GM10248 (cell line): ENCODE data around the gene HTR3E.

Experiments used
- CTCF ChIA-PET: fragments of 300-600 bp; sonication (Branson Sonifier 250); formaldehyde crosslinking; extraction: SDS; loops from one replicate; lab custom pipeline; 2021; ENCODE audit warnings: antibody characterized with exemption; lab: Yijun Ruan, JAX
- POLR2A ChIA-PET: fragments of 350-650 bp; sonication (Branson Sonifier 250); formaldehyde crosslinking; extraction: SDS; loops from one replicate; lab custom pipeline; 2020; ENCODE audit warnings: antibody characterized with exemption; lab: Yijun Ruan, JAX
- DNase-seq: peaks from one replicate; pipeline ENCODE4 v3.0.0; 2012; ENCODE audit errors: extremely low spot score
- TF ChIP-seq, protein P1 (sequence below): IDR thresholded peaks from 2 replicates; pipeline ENCODE4 v1.5.1; 2012; ENCODE audit warnings: mild to moderate bottlenecking, low read depth; ENCODE audit errors: extremely low read depth, missing control alignments, control extremely low read depth

The HTR3E gene

GRCh38 chr3:184096811-184097383 lies at the start of gene HTR3E:
Gene HTR3E, plus strand, starts transcription at chr3:184097064. Its CDS starts 466 bp downstream, at chr3:184097530.
- POLR2A ChIA-PET, result no interaction called here
- no peak for DNase-seq
- TF ChIP-seq, protein P1, sequence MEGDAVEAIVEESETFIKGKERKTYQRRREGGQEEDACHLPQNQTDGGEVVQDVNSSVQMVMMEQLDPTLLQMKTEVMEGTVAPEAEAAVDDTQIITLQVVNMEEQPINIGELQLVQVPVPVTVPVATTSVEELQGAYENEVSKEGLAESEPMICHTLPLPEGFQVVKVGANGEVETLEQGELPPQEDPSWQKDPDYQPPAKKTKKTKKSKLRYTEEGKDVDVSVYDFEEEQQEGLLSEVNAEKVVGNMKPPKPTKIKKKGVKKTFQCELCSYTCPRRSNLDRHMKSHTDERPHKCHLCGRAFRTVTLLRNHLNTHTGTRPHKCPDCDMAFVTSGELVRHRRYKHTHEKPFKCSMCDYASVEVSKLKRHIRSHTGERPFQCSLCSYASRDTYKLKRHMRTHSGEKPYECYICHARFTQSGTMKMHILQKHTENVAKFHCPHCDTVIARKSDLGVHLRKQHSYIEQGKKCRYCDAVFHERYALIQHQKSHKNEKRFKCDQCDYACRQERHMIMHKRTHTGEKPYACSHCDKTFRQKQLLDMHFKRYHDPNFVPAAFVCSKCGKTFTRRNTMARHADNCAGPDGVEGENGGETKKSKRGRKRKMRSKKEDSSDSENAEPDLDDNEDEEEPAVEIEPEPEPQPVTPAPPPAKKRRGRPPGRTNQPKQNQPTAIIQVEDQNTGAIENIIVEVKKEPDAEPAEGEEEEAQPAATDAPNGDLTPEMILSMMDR, result no peak
- CTCF ChIA-PET, result interaction anchor here (1.3 kb wide), 1 partner anchor 11 kb away, joined by 3 read pairs; no protein-coding TSS in a partner anchor

GRCh38 chr3:184050217-184050847 lies 46.5 kb upstream of the HTR3E start:
- POLR2A ChIA-PET, result no interaction called here
- TF ChIP-seq, protein P1, result no peak
- CTCF ChIA-PET, result no interaction called here
- no peak for DNase-seq

DNA sequence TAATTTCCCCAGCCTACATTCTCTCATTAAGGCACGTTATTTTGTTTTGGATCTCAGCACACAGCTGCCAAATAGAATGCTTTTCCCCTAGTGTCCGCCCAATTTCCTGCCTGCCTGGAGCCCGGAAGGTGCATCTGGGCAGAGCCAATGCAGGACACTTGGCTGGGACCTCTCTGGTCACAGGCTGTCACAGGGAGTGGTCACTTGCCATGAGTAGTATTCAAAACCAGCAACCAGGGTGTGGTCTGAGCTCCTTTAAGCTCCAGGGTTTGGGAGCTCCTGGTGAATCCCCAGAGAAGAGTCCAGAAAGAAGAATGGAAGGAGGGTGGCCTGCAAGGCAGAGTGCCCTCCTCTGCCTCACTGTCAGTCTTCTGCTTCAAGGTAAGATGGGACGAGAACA lies 44.1 kb upstream of the HTR3E start, which contains the start of gene HTR3C:
HTR3C (plus strand) TSS at position 281 of the 400 bp plus-strand sequence; CDS start at position 315, 34 bp downstream.
- CTCF ChIA-PET, result no interaction called here
- POLR2A ChIA-PET, result no interaction called here
- TF ChIP-seq, protein P1, result no peak

DNA sequence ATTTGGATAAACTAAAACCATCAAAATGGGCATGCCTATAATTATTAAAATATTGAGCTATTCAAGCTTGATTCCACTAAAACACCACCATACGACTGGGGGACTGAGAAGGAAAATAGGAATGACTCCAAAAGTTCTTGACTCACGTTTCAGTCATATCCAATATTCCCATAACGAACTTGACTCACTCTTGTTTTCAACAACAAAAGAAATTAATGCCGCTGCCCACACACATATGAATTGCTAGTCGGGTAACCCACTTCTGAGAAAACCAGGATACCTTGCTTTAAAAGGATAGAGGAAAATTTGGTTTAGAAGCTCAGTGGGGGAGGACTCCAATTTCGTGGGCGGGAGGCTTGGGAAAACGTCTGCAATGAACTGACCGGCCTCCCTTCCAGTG lies 38.8 kb upstream of the HTR3E start:
- POLR2A ChIA-PET, result no interaction called here

More for the DNA sequence above, 44.1 kb upstream of the HTR3E start, which contains the start of gene HTR3C:
- no peak for DNase-seq

GRCh38 chr3:184059424-184059823 lies 37.4 kb upstream of the HTR3E start:
- ChIA-PET POLR2A (no interaction called here), CTCF (interaction anchor here (1.8 kb wide), 1 partner anchor 8 kb away, joined by 6 read pairs; no protein-coding TSS in a partner anchor)
- TF ChIP-seq, protein P1, result no peak
- DNase-seq, result no peak

More for the DNA sequence above, 38.8 kb upstream of the HTR3E start:
- DNase-seq, result no peak
- TF ChIP-seq, protein P1, result no peak
- CTCF ChIA-PET, result interaction anchor here (1.0 to 1.8 kb wide), 2 partner anchors 9 to 36 kb away, joined by 3 to 6 read pairs; no protein-coding TSS in a partner anchor

DNA sequence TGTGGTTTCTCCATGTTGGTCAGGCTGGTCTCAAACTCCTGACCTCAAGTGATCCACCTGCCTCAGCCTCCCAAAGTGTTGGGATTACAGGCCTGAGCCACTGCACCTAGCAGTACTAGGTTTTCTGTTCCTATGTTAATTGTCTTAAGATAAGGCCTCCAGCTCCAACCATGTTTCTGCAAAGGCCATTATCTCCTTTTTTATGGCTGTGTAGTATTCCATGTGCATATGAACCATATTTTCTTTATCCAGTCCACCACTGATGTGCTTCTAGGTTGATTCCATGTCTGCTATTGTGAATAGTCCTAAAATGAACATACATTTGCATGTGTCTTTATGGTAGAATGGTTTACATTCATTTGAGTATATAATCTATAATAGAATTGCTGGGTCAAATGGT lies 34.2 kb upstream of the HTR3E start:
- TF ChIP-seq, protein P1, result no peak
- no peak for DNase-seq
- ChIA-PET POLR2A (no interaction called here), CTCF (interaction anchor here (1.0 kb wide), 1 partner anchor 19 kb away, joined by 3 read pairs; no protein-coding TSS in a partner anchor)
